Neutrophil (primary cell): ENCODE data around the gene ABCA13.

Source experiments
- H3K27ac ChIP-seq: fragments of 200-600 bp; sonication (generic); 2 replicates; pipeline ENCODE4 v1.5.1; 2016; ENCODE audit warnings: mild to moderate bottlenecking, moderate library complexity
- H3K27me3 ChIP-seq: fragments of 200-600 bp; sonication (generic); 2 replicates; pipeline ENCODE4 v1.6.0; 2016; ENCODE audit warnings: mild to moderate bottlenecking
- H3K36me3 ChIP-seq: fragments of 200-600 bp; sonication (generic); 2 replicates; pipeline ENCODE4 v1.5.1; 2017
- H3K4me1 ChIP-seq, 2 experiments: fragments of 200-600 bp in 1 of 2; sonication (generic) in 1 of 2; 1 replicate in 1 of 2; 2 replicates in 1 of 2; pipeline versions ENCODE4 v1.5.1 to v1.6.1; 2013 to 2016; ENCODE audit warnings: low read depth in 1 of 2, low read length in 1 of 2, mild to moderate bottlenecking in 1 of 2, moderate library complexity in 1 of 2; ENCODE audit not compliant: control insufficient read depth in 1 of 2, insufficient read depth in 1 of 2
- H3K4me3 ChIP-seq, 2 experiments: fragments of 200-600 bp in 1 of 2; sonication (generic) in 1 of 2; 1 replicate in 1 of 2; 2 replicates in 1 of 2; pipeline ENCODE4 v1.5.1; 2013 to 2016; ENCODE audit warnings: low read depth in 1 of 2, low read length in 1 of 2, mild to moderate bottlenecking in 1 of 2, moderate library complexity in 1 of 2
- H3K9me3 ChIP-seq: fragments of 200-600 bp; sonication (generic); 2 replicates; pipeline ENCODE4 v1.5.1; 2016
- CTCF ChIP-seq: fragments of 200-600 bp; sonication (generic); IDR thresholded peaks from 2 replicates; pipeline ENCODE4 v1.5.1; 2016; ENCODE audit warnings: antibody characterized with exemption

The ABCA13 gene

DNA sequence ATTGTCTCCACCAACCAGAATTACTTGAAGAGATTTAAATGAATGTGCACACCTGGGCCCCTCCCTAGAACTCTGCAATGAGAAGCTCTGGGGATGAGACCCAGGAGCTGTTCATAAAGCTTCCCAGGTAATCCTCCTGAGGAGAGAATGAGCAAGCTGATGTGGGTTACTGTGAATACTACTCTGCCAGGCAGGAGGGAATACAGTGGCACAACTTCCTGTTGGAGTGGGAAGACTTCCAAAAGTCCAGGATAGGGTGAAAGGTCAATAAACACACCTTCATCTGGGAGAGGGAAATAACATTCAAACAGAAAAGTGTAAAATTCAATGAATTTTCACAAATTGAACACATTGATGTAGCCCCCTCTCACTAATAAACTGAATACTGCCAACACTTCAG, 351.4 kb downstream of the ABCA13 start:
- H3K4me1 ChIP-seq = no peaks in the 10 kb centered on the region
- H3K4me3 ChIP-seq = no peak overlapping the region
- H3K9me3 ChIP-seq = no peaks in the 10 kb centered on the region
- no peaks in the 10 kb centered on the region for H3K27me3 ChIP-seq
- H3K36me3 ChIP-seq = peaks cover 92% of the 10 kb centered on the region
- no peak for TF ChIP-seq CTCF
- no peak overlapping the region for H3K27ac ChIP-seq

DNA sequence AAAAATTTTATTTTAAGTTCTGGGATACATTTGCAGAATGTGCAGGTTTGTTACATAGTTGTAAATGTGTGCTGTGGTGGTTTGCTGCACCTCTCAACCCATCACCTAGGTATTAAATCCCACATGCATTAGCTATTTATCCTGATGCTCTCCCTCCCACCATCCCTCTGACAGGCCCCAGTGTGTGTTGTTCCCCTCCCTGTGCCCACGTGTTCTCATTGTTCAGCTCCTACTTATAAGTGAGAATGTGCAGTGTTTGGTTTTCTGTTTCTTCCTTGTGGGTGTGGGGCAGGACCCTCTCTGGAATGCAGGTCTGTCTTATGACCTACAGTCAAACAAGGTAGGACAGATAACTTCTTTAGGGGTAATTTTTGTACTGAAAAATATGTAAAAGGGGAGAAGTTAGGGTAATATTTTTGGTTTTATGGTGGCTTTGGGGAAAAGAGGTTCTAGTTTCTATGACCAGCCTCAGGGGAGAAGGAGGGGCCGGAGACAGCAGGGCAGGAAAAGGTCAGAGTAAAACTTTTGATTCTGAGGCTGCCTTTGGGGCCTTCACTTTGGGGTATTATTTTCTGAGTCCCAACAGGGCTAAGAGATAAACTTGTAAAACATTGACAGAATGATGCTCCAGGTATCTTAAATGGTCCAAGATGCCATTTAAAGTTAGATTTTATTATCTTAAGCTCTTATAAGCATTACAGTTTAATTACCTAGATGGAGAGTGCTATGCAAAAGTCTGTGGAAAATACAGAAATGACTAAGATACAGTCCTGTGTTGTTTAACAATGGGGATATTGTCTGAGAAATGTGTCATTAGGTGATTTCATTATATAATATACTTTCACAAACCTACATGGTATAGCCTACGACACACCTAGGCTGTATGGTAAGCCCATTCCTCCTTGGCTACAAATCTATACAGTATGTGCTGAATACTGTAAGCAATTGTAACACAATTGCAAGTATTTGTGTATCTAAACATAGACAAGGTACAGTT, 354.8 kb downstream of the ABCA13 start:
- Histone ChIP-seq H3K27ac (no peak overlapping the region), H3K36me3 (peaks cover 74% of the 10 kb centered on the region), H3K9me3 (no peaks in the 10 kb centered on the region), H3K4me3 (no peak overlapping the region), H3K27me3 (no peaks in the 10 kb centered on the region), H3K4me1 (no peaks in the 10 kb centered on the region)
- no peak for TF ChIP-seq CTCF

DNA sequence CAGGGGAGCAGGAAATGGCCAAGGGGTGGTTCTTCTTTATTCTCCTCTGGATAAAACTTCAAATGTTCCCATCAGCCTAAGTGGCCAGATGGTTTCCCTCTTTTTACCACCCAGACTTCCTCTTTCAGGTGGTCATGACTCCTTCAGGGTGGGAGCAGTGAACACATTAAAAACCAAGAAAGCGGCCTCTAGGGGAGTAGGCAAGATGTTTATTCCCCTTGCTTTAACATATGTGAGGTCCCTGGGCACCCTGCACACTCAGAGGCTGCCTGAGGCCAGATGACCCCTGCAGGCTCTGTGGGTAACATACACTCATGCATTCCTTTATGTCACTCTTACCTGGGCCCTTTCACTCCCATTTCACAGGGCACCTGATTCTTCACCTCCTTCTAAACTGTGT, 357.4 kb downstream of the ABCA13 start:
- Histone ChIP-seq H3K27me3 (no peaks in the 10 kb centered on the region), H3K4me1 (no peaks in the 10 kb centered on the region), H3K27ac (peak overlapping the region; percentile 27), H3K9me3 (no peaks in the 10 kb centered on the region), H3K36me3 (peaks cover 56% of the 10 kb centered on the region), H3K4me3 (no peak overlapping the region)
- no peak for TF ChIP-seq CTCF

DNA sequence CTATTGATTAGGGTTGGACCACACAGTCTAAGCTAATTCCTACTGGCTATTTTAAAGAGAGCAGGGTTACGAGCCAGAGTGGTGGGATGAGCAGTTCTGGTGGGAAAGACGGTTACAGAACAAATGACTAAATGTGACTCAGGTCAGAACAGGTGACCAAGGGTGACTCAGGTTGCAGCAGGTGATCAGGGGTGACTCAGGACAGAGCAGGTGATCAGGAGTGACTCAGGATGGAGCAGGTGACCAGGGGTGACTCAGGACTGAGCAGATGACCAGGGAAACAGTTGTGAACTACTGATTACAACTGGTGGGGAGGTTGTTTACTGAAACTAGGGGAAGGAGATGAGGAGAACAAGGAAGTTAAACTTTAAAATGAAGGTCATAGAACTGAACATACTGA, 366.3 kb downstream of the ABCA13 start:
- peaks cover 34% of the 10 kb centered on the region for H3K36me3 ChIP-seq
- TF ChIP-seq CTCF = no peak
- no peaks in the 10 kb centered on the region for H3K27me3 ChIP-seq
- no peaks in the 10 kb centered on the region for H3K9me3 ChIP-seq
- H3K27ac ChIP-seq = no peak overlapping the region
- no peaks in the 10 kb centered on the region for H3K4me1 ChIP-seq
- no peak overlapping the region for H3K4me3 ChIP-seq

- peaks cover 29% of the 10 kb centered on the region for H3K36me3 ChIP-seq
- no peak for TF ChIP-seq CTCF
- no peak overlapping the region for H3K4me3 ChIP-seq
- no peaks in the 10 kb centered on the region for H3K27me3 ChIP-seq
- no peak overlapping the region for H3K27ac ChIP-seq
- H3K9me3 ChIP-seq = no peaks in the 10 kb centered on the region
- no peaks in the 10 kb centered on the region for H3K4me1 ChIP-seq
These were observed 369.5 kb downstream of the ABCA13 start for GRCh38 chr7:48540746-48541145.
